HG02798 (cell line): ENCODE data around the gene CYRIA.

ENCODE experiments used
- ATAC-seq: cut with Tn5 transposase; IDR thresholded peaks from one replicate; pipeline ENCODE4 v1.9.1; 2021; ENCODE audit warnings: mild to moderate bottlenecking; ENCODE audit not compliant: unreplicated experiment, poor library complexity

Gene CYRIA

GRCh38 chr2:16674154-16674553 is 8.5 kb upstream of the CYRIA start:
- ATAC-seq: no peak

- ATAC-seq: no peak
These were observed 6.1 kb upstream of the CYRIA start for GRCh38 chr2:16671760-16672159.

- ATAC-seq: no peak
These were observed 3.8 kb upstream of the CYRIA start for GRCh38 chr2:16669388-16669787.

GRCh38 chr2:16666449-16666801 is 791 bp upstream of the CYRIA start:
- peak; percentile 30 for ATAC-seq

- no peak for ATAC-seq
These were observed 556 bp downstream of the CYRIA start for GRCh38 chr2:16664809-16665747.

- ATAC-seq: no peak
These were observed 1.4 kb downstream of the CYRIA start for GRCh38 chr2:16664052-16664731.

DNA sequence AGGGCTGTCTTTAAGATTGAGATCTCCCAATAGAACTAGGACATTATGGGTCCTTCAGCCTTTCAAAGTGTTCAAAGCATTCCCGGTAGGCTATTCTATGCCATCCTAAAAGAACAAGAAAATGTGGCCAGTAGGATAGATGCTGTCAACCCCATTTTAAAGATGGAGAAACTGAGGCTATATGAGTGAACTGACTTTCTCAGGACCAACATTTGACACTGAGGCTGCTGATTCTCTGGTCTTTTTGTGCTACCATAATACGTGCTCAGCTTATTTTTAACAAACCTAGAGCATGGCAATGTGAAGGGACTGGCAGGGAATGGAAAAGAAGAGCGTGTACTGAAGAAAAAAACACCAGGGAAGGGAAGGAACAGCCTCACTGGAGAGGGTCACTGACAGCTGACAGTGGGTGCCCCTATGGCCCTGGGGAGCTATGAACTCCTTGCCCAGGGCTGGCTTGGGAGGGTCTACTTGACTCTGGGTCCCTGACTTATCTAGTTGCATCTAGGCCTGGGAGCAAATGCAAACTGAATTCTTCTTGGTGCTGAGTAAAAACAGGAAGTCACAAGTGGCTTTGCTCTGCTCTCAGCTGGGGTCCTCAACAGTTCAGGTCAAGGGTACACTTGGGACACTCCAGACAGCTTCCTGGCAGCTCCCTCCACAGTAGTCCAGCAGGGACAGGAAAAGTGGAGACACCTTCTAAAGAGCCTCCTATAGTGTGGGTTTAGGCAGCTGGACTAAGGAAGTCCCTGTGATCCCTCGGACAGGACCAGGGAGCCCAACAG is 2.3 kb downstream of the CYRIA start:
- ATAC-seq: no peak

DNA sequence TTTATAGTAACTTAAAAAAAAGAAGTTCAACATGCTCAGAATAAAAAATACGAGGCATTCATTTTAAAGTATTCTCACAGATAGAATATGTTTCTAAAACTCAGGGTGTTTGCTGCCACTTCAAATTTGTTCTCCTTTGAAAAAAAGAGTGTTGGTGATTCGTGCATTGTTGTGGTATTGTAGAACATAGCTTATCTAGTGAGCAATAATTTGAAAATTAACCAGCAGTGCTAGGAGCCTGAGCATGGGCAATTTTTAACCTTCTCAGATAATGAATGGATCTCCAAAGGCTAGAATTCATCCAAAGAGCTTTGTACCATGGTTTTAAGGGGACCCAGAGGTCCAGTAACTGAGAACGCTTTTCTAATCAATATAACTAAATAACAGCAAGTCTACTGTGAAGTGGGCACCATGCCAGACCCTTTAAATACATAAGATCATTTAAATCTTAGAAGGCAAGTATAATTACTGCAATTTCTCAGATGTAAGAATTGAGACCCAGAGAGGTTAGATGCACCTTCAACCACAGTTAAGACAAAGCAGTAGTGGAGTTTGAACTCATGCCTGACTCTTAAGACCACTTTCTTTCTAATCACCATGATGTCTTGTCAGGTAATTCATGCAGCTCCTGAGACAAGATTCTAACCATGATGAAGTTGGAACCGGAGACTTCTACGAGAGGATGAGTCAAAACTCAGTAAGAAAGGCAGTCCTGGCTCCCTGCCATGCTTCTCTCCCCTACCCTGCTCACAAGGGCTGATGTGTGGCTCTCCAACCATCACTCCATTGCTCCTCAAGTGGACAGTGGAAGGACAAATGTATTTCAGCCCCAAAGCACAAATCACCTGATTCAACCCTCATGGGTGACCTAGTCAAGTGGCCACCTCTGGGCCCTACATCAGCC is 3.4 kb downstream of the CYRIA start:
- ATAC-seq: no peak

- no peak for ATAC-seq
These were observed 4.1 kb downstream of the CYRIA start for GRCh38 chr2:16661526-16661925.

DNA sequence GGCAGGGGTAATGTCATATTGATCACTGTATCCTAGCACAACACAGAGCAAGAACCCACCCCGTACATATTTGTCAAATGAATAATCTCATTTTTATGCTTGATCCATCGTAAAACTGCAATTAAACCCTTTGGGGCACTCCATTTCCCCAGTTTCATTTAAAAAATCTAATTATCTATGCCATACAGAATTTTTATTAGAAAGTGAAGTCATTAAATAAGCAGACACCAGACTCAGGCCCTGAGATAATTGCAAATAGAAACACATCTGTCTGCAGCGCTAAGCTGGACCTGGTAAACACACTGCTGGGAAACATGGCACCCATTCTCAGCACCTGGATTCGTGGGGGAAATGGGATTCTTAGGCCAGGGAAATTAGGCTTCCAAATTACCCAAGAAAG is 5.1 kb downstream of the CYRIA start:
- ATAC-seq: no peak

DNA sequence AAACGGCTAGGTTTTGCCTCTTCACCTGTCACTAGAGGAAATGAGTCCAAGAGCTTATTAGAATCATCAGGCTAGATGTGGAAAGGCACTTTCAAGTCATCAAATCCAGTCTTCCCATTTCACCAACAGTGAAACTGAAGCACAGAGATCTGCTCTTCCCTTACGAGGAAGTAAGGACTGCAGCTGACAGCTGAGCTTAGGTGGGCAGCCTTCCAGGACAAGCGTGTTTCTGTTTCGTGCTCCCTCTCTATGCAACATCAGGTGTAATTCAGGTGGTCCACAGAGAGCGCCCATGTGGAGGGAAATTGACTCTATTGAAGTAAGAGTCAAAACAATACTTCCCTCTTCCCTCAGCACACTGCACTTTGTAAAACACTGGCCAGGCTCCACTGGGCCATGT is 5.5 kb downstream of the CYRIA start:
- no peak for ATAC-seq

- no peak for ATAC-seq
These were observed 7.4 kb downstream of the CYRIA start for GRCh38 chr2:16658076-16658739.

DNA sequence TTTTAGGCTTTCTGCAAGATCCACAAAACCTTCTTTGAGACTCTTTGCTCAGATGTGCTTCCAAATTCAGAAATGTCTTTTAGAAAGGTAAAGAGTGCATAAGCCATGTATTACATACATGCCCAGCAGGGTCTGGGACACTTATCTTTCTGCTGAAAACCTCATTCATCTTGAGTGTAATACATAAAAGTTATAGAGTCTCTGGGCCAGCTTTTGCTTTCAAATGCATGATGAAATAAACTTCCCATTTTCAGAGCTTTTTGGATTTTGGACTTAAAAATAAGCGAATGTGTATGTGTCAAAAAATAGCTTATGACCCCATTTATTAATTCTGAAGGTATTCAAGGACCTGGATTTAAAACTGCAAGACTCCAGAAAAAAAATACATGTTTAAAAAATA is 8.0 kb downstream of the CYRIA start:
- ATAC-seq: no peak

GRCh38 chr2:16656784-16657391 is 8.7 kb downstream of the CYRIA start:
- ATAC-seq: peak; percentile 84

DNA sequence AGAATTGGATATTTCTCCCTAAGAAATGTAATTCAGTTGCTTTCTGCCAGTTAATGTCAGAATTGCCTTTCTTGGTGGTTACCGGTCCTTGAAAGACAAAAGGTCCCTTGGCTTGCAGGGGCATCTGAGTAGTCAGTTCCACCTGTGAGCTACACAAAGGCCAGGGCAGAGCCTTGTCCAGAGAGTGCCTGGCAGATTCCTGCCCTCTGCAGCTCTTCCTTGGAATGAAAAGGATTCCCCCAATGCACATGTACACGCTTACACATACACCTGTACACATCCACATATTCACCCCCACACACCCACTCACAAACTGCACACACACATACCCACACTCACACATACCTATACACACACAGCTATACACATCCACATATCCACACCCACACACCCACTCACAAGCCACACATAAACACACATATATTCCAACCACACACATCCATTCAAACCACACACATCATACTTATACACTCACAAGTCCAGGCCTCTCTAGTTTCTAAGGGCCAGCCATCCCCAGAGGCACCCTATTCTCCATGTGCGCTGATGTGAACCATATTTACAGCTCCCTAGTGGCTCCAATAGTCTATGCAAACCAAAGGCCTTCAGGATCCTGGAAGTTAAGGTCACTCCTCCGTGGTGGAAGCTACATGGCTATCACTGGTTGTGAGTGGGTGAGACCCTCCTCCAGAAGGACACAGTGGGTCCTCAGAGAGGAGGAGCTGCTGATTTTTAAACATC is 9.6 kb downstream of the CYRIA start:
- ATAC-seq: no peak

DNA sequence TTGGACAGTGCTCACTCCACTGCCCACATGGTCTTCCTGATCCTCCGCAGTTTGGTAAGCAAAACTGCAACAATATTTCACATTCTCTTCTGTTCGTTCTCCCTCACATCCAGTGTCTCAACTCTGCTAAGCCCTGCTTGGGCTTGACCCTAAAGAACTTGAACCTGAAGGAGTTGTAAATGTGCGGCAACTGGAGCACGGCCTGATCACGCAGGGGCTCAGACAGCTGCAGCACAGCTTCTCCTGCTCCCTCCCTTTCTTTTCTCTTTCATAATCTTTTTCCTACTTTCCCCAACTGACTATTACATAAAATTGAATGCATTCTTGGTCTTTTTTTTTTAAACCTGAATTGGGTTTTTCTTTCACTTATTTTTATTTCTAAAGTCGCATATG is 10.2 kb downstream of the CYRIA start:
- ATAC-seq: no peak

DNA sequence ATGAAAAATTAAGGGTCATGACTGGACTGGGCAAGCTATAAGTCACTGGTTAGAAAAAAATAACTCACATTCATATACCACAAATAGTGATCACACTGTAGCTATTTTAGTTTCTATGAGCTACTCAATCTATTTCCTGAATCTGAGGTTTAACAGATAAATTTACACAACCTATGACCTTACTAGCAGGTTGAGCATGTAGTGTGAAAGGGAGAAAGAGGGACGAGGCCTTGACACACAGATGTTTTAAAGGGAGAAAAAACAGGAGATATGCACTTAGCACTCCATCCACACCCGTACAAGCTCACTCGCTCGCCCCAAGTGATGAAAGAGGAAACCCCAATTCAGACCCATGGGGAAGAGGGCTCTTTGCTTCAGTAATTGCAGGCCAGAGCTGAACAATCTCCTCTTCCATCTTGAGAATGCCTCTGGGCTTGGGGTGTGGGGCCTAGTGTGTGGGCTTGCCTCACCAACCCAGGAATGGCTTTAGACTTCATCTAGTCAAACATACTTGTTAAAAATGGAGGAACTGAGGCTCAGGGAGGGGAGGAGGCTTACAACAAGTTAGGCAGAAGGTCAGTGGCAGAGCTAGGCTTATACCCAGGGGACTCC is 10.7 kb downstream of the CYRIA start:
- no peak for ATAC-seq

DNA sequence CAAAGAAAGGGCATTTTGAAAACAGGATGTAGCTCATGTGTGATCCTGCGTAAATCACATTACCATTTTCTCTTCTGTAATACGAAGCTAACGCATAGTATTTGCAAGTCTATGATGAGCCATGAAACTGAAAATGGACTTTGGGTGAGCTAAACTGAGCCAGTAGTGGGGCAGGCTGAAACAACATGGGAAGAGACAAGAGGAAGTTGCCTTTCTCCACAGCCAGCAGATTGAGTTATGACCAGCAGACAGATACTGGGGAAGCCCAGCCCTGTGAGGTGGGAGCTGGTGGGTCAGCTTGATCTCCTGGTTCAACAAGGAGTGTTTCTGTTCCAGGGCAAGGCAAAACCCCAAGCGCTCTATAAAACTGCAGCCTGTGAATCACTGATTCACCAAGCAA is 11.8 kb downstream of the CYRIA start:
- peak; percentile 44 for ATAC-seq
